Measurements from ENCODE around the gene STX1A.

DNA sequence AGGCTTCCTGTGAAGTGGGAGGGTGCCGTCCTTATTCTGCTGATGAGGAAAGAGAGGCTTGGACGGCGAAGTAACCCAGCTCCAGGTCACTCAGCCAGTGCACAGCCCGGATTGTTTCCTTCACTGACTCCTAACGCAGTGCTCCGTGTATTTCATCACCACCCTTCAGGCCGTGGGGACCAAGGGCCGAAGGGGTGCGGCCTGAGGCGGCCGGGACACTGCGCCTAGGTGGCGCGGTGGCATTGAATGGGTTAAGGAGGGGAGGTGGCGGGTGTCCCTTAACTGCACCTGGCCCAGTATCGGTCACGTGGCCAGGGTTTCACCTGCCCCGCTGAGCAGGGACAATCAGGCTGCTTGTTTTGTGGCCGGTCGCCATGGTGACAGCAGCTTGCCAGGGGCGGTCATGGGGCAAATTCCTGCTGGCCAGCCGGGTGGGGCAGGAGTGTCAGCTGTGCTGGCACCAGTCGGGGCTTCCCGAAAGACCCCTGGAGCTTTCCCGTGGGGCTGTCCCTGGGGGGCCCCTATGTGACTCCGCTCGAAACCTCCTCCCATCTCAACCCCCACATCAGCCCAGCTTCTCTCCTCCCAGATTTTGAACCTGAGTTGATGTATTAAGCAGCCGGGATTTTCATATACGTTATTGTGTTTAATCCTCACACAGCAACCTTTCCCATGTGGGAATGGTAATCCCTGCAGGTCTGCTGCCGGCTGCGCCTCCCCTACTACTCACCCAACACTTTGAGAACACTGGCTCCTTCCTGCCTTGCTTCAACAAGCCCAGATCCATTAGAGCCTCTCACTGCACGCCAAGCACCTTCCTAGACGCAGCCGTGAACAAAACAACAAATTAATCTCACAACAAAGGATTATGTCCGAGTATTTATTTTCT lies 23.5 kb upstream of the STX1A start:
- TF ChIP-seq POLR2AphosphoS5 (IDR thresholded peaks at IDR 0.05; ENCODE audit: low read depth, low read length) (no peak), POLR2A (IDR thresholded peaks at IDR 0.05; ENCODE audit: low read depth, low read length) (no peak), SPI1 (IDR thresholded peaks at IDR 0.05; ENCODE audit: low read depth, low read length) (no peak)
